HG02763 (cell line): ENCODE data around the gene GPR31.

Experiments used
- ATAC-seq: cut with Tn5 transposase; IDR thresholded peaks from one replicate; pipeline ENCODE4 v1.9.1; 2021; ENCODE audit warnings: mild to moderate bottlenecking, moderate library complexity; ENCODE audit not compliant: unreplicated experiment

Gene GPR31

GRCh38 chr6:167140589-167141474 is 16.9 kb downstream of the GPR31 start:
- peak; percentile 50 for ATAC-seq

DNA sequence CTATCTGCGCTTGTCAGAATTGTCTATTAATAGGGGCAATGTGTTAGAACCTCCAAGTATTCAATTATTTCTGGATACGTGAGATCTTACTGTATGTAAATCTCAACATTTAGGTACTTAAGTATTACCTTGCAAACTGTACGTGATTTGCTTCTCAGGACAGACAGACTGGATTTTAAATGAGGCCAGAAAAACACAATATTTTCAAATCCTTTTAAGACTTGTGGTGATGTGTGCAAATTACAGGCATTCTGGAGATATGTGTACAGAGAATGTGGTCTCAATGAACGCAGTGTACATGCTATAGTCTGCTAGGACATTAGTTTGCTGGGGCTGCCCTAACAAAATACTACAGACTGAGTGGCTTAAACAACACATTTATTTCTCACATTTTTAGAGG is 18.0 kb downstream of the GPR31 start:
- ATAC-seq = no peak

DNA sequence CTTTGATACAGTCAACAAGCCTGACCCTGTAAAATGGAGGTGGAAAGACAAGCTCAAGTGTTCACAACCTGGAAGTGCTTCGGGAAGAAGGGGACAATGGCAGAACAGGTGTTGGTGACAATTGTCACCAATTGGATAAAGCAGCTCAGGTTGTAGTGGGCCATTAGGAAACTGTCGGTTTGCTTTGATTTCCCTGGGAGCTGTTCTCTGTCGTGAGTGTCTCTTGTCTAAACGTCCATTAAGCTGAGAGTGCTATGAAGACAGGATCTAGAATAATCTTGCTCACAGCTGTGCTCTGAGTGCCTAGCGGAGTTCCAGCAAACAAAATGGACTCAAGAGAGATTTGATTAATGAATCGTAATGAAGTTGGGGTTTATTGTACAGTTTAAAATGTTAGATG is 19.9 kb downstream of the GPR31 start:
- ATAC-seq = no peak

DNA sequence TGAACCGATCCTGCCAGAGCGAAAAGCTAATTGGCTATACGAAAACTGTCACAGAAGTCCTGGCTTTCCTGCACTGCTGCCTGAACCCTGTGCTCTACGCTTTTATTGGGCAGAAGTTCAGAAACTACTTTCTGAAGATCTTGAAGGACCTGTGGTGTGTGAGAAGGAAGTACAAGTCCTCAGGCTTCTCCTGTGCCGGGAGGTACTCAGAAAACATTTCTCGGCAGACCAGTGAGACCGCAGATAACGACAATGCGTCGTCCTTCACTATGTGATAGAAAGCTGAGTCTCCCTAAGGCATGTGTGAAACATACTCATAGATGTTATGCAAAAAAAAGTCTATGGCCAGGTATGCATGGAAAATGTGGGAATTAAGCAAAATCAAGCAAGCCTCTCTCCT is 20.7 kb downstream of the GPR31 start:
- ATAC-seq = no peak

- ATAC-seq = no peak
Observed at GRCh38 chr6:167136376-167136775, 21.4 kb downstream of the GPR31 start.

GRCh38 chr6:167134448-167135328 is 23.1 kb downstream of the GPR31 start:
- ATAC-seq = no peak

GRCh38 chr6:167130712-167131684 is 26.8 kb downstream of the GPR31 start:
- no peak for ATAC-seq

- ATAC-seq = peak; percentile 39
Observed at GRCh38 chr6:167130008-167130677, 27.6 kb downstream of the GPR31 start.

GRCh38 chr6:167129562-167129961 is 28.2 kb downstream of the GPR31 start:
- ATAC-seq = no peak

DNA sequence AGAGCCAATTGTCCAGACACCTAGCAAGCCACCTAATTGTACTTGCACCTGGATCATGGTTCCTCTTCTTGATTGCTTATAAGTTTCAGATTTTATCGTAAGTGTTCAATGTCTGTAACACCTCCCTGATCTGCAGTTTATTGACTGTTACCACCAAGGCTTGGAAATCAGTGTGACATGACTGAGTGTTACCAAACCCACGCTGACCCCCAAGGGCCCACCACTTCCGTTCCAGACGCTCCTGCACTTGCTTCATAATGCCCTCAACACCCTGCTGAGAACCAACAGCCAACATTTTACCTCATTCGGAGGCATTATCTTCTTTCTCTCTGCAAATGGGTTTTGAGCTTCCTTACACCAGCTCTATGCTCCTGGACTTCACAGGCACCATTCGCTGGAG is 28.6 kb downstream of the GPR31 start:
- no peak for ATAC-seq

DNA sequence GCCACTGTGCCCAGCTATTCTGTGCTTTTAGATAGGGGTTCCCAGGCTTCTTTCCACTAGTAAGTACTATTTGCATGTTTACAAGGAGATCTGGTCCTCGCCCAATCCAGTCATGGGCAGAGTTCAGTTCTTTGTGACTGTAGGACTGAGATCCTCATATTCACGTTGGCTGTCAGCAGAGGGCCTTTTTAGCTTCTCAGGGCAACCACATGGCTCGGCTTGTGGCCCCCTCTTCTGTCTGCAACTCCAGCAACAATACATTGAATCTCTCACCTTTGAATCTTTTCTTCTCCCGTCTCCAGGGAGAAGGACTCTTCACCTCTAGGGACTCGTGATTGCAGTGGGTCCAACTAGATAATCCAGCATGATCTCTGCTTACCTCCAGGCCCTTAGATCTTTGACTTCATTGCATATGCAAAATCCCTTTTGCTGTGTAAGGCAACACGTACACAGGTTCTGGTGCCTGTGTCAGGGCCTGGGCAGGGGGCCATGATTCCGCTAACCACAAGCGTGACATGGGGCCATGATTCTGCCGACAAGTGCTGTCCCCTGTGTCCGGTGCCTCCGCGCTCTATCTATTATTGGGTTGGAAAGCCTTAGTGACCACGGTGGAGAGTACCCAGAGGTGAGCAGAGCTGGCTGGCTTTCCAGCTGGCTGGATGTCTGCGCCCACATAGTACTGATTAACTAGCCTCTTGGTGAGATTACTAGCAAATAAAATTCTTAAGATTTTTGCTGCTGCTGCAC is 29.8 kb downstream of the GPR31 start:
- peak; percentile 41 for ATAC-seq

DNA sequence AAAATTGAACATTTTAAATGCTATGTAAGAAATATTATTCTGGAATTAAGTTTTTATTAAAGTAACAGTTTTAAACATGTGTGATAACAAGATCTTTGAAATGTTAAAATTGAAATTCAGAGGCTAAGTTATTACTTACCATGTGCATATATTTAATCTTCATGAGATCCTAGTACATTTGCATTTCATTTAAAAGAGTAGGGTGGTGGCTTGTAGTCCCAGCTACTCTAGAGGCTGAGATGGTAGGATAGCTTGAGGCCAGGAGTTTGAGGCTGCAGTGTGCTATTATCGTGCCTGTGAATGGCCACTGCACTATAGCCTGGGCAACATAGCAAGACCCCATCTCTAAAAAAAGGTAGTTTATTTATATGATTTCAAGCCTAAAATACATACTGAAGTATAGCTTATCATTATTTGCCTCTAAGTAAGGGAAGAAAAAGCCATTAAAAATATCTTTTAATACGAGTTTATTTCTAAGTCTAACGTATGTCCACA is 31.9 kb downstream of the GPR31 start:
- no peak for ATAC-seq

DNA sequence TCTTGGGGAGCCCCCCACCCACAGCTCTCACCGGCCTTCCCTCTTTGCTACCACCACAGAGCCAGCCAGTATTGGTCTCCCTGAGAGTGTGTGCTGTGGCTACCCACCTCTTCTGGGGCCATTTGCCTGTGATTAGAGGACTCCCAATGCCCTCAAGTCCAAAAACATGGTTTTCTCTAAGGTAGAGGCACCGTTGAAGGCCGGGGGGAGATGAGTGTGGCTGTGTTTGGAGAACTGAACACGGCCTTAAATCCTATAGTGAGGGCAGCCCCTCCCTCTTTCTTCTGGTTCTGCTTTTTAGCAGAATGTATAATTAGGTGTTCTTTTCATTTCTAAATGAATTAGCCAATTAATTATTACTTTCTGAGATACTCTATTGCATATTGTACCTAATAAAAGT is 32.4 kb downstream of the GPR31 start:
- no peak for ATAC-seq

GRCh38 chr6:167124753-167125152 is 33.0 kb downstream of the GPR31 start:
- ATAC-seq = no peak

- ATAC-seq = no peak
Observed at GRCh38 chr6:167122827-167123657, 34.7 kb downstream of the GPR31 start, which contains the start of gene CCR6. Gene CCR6, plus strand, starts transcription at chr6:167123096. Its CDS starts 13,039 bp downstream, at chr6:167136135.

- peak; percentile 40 for ATAC-seq
Observed at GRCh38 chr6:167122041-167122826, 35.5 kb downstream of the GPR31 start.

DNA sequence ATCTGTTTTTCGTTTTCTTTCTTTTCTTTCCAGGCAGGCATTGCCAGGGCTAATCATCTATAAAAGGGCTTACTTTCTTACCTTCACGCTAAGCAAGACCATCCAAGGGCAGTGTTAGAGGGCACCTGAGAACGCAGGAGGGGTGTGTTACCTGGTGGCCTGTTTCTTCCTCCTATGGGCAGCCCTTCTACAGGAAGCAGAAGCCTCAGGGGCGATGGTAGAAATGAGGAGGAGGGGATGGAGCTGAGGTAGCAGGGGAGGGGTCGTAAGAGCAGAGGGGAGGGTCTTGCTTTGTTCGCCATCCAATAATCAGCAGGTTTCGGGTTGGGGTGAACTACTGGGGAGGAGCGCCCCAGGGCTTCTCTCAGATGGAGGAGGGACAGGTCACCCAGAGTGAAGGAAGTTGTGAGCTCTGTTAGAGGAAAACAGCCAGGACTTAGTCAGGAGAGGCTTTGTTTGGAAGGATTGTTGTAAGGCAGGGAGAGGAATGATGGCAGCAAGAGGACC is 36.4 kb downstream of the GPR31 start:
- ATAC-seq = no peak
